ENCODE data around the gene RNF187. TPM values are rescaled to one million over a fixed set of nuclear protein-coding genes. Genes with fewer than 3 reads are reported as not detected.

Gene RNF187
- total and polyA plus RNA-seq, 10 of the 15 experiments (the other 5 are each of a cell fraction or from before 2014, with no cell fraction given) = 2.6 to 116 (median 29.5) TPM

- Histone ChIP-seq H3K79me2 (ENCODE audit: control insufficient read depth, insufficient read depth, low read length) (no peaks in the 10 kb centered on the region), H3K27me3 (replicated peaks in 1 of 2; ENCODE audit: control insufficient read depth in 2 of 2, insufficient read depth in 2 of 2, low read length in 1 of 2) (no peaks in the 10 kb centered on the region), H3K27ac (ENCODE audit: control insufficient read depth, insufficient read depth) (no peak overlapping the region), H3K4me2 (ENCODE audit: control insufficient read depth, insufficient read depth) (no peak overlapping the region; the same call in 1 of the 2 replicates), H3K36me3 (ENCODE audit: control insufficient read depth in 2 of 2, insufficient read depth in 2 of 2, low read length in 1 of 2) (no peaks in the 10 kb centered on the region), H3K9me3 (replicated peaks; ENCODE audit: control insufficient read depth, insufficient read depth, low read length) (no peaks in the 10 kb centered on the region), H3K4me3 (no peak overlapping the region), H4K20me1 (ENCODE audit: control insufficient read depth, insufficient read depth) (no peaks in the 10 kb centered on the region), H3K4me1 (ENCODE audit: control insufficient read depth, insufficient read depth, low read length) (peaks cover 22% of the 10 kb centered on the region), H2AFZ (ENCODE audit: control insufficient read depth, low read depth, low read length) (no peak overlapping the region), H3K9ac (ENCODE audit: control insufficient read depth, insufficient read depth, low read length) (no peak overlapping the region)
- ChIA-PET CTCF (no interaction called here), RAD21 (ENCODE audit: unreplicated experiment) (no interaction called here), SMC1A (ENCODE audit: uncharacterized antibody, unreplicated experiment) (no interaction called here), POLR2A (no interaction called here)
- FAIRE-seq (no peak), DNase-seq (ENCODE audit: low read depth, low spot score) (no peak), ATAC-seq (no peak)
- WGBS (ENCODE audit: insufficient coverage, insufficient replicate concordance, low lambda C conversion rate, missing lambda C conversion rate) = 18% methylated on average over 4 of the region's 4 CpGs
- intact Hi-C loops (cut with micrococcal nuclease; ENCODE audit: unreplicated experiment) (no loop called here), in situ Hi-C loops (cut with MboI) (no loop called here)
- no TSS peak for BruUV-seq (replicated peaks)
- TF ChIP-seq FOXM1 (IDR thresholded peaks at IDR 0.05; ENCODE audit: low read depth, low read length) (no peak), IKZF1 (conservative IDR thresholded peaks at IDR 0.05) (no peak), KLF5 (IDR thresholded peaks at IDR 0.05; ENCODE audit: partially characterized antibody) (no peak), RELA (IDR thresholded peaks at IDR 0.05; ENCODE audit: borderline replicate concordance, partially characterized antibody) (no peak), POLR2AphosphoS5 (IDR thresholded peaks at IDR 0.05; ENCODE audit: low read length) (no peak), CBX3 (IDR thresholded peaks at IDR 0.05; ENCODE audit: borderline replicate concordance, low read depth) (no peak), CBX5 (IDR thresholded peaks at IDR 0.05; ENCODE audit: low read depth) (no peak), ESRRA (IDR thresholded peaks at IDR 0.05; ENCODE audit: low read length) (no peak), PBX3 (IDR thresholded peaks at IDR 0.05; ENCODE audit: insufficient replicate concordance, low read depth, low read length) (no peak), NFXL1 (IDR thresholded peaks at IDR 0.05; ENCODE audit: borderline replicate concordance) (no peak), CREM (IDR thresholded peaks at IDR 0.05; ENCODE audit: low read depth) (no peak), FOS (IDR thresholded peaks at IDR 0.05; ENCODE audit: borderline replicate concordance, extremely low read depth, insufficient read length) (no peak), ZNF384 (IDR thresholded peaks at IDR 0.05; ENCODE audit: borderline replicate concordance, low read depth, low read length) (no peak), JUND (IDR thresholded peaks at IDR 0.05; ENCODE audit: low read depth, low read length) (no peak), REST (IDR thresholded peaks at IDR 0.05; ENCODE audit: low read depth, low read length) (no peak), NFYA (IDR thresholded peaks at IDR 0.05; ENCODE audit: borderline replicate concordance, low read depth, low read length) (no peak), ZBTB40 (IDR thresholded peaks at IDR 0.05; ENCODE audit: borderline replicate concordance) (no peak), ZNF622 (IDR thresholded peaks at IDR 0.05) (no peak)
Measured at GRCh38 chr1:228478326-228478725, 8.9 kb upstream of the RNF187 start.
